Naive thymus-derived CD4-positive, alpha-beta T cell (primary cell): Measurements from ENCODE around the gene ZNF423. TPM values are rescaled to one million over a fixed set of nuclear protein-coding genes. Genes with fewer than 3 reads are reported as not detected.

Experiments
- ATAC-seq: fragments of 150-1000 bp; cut with Tn5 transposase; 2 replicates; pipeline ENCODE4 v1.10.0; 2021; ENCODE audit warnings: mild to moderate bottlenecking, moderate library complexity
- CTCF ChIA-PET: fragments of 350-600 bp; sonication (Branson Sonifier 250); formaldehyde crosslinking; loops from one replicate; lab custom pipeline; 2021; ENCODE audit warnings: antibody characterized with exemption; lab: Charles Lee
- POLR2A ChIA-PET: fragments of 350-600 bp; sonication (Branson Sonifier 250); formaldehyde crosslinking; loops from one replicate; lab custom pipeline; 2021; ENCODE audit warnings: antibody characterized with exemption, inconsistent platforms; lab: Charles Lee
- DNase-seq, 9 donors: peaks; one replicate each; pipeline versions ENCODE4 v3.0.0 to v3.0.0-alpha.2; 2020 to 2022; ENCODE audit warnings: mixed read lengths in 1 of 9
- H3K27ac ChIP-seq: one replicate; pipeline ENCODE4 v1.7.0; 2013; ENCODE audit warnings: mild to moderate bottlenecking, low read depth, low read length, moderate library complexity
- H3K27me3 ChIP-seq, 2 donors: one replicate each; pipeline ENCODE4 v1.7.0; 2013; ENCODE audit warnings: low read length in 2 of 2, mild to moderate bottlenecking in 2 of 2, moderate library complexity in 2 of 2; ENCODE audit not compliant: control insufficient read depth in 2 of 2, insufficient read depth in 2 of 2
- H3K36me3 ChIP-seq, 3 experiments: 1 replicate in 2 of 3; 2 replicates in 1 of 3; pipeline ENCODE4 v1.7.0; 2013; ENCODE audit warnings: low read length in 3 of 3, mild to moderate bottlenecking in 3 of 3, moderate library complexity in 1 of 3; ENCODE audit not compliant: insufficient read depth in 3 of 3, control insufficient read depth in 2 of 3
- H3K4me1 ChIP-seq, 2 donors: one replicate each; pipeline ENCODE4 v1.7.0; 2013; ENCODE audit warnings: low read length in 2 of 2, mild to moderate bottlenecking in 2 of 2, moderate library complexity in 1 of 2; ENCODE audit not compliant: control insufficient read depth in 2 of 2, insufficient read depth in 2 of 2
- H3K4me3 ChIP-seq: 2 replicates; pipeline ENCODE4 v1.7.0; 2013; ENCODE audit warnings: mild to moderate bottlenecking, low read length
- H3K9me3 ChIP-seq, 3 experiments: 1 replicate in 2 of 3; 2 replicates in 1 of 3; pipeline ENCODE4 v1.7.0; 2013; ENCODE audit warnings: low read length in 3 of 3; ENCODE audit not compliant: control insufficient read depth in 2 of 3
- H3K27ac Mint-ChIP-seq, 9 donors: one replicate each; pipeline ENCODE4 v1.8.0; 2020 to 2022; ENCODE audit warnings: mixed read lengths in 9 of 9, mild to moderate bottlenecking in 8 of 9, moderate library complexity in 5 of 9, inconsistent platforms in 2 of 9
- H3K27me3 Mint-ChIP-seq, 5 donors: one replicate each; pipeline ENCODE4 v1.8.0; 2021 to 2022; ENCODE audit warnings: mixed read lengths in 5 of 5, mild to moderate bottlenecking in 1 of 5
- H3K36me3 Mint-ChIP-seq, 5 donors: one replicate each; pipeline ENCODE4 v1.8.0; 2020 to 2022; ENCODE audit warnings: mixed read lengths in 5 of 5, mild to moderate bottlenecking in 3 of 5, inconsistent platforms in 1 of 5
- H3K4me1 Mint-ChIP-seq, 7 donors: one replicate each; pipeline ENCODE4 v1.8.0; 2020 to 2022; ENCODE audit warnings: mixed read lengths in 7 of 7, mild to moderate bottlenecking in 3 of 7, inconsistent platforms in 1 of 7
- H3K4me3 Mint-ChIP-seq, 10 donors: one replicate each; pipeline ENCODE4 v1.8.0; 2020 to 2022; ENCODE audit warnings: mild to moderate bottlenecking in 10 of 10, mixed read lengths in 10 of 10, moderate library complexity in 6 of 10, inconsistent platforms in 2 of 10
- H3K9me3 Mint-ChIP-seq, 11 donors: one replicate each; pipeline ENCODE4 v1.8.0; 2020 to 2022; ENCODE audit warnings: mixed read lengths in 11 of 11, mild to moderate bottlenecking in 4 of 11, inconsistent platforms in 1 of 11, moderate library complexity in 1 of 11
- intact Hi-C, 2 donors: fragments of 100-400 bp; cut with micrococcal nuclease; formaldehyde crosslinking; loops; one replicate each; pipeline ENCODE4 v1.15.1; 2023
- polyA plus RNA-seq, 2 donors: library from polyadenylated mRNA; unstranded; fragments of 300-500 nt; fragmentation: Illumina TruSeq; gene quantifications; one replicate each; pipeline ENCODE4 v1.2.3, GENCODE V29; 2021
- total RNA-seq, 6 experiments: library from RNA in 5 of 6; stranded (reverse) in 5 of 6; gene quantifications; 1 replicate in 5 of 6; 2 replicates in 1 of 6; pipeline ENCODE4 v1.2.3 and lab custom pipeline; 2021 to 2026

Gene ZNF423
- total and polyA plus RNA-seq, 7 experiments from 2014 or later: not detected

- H3K4me1 Mint-ChIP-seq: no peaks in the 10 kb centered on the region
- Histone ChIP-seq H3K27me3 (no peaks in the 10 kb centered on the region), H3K27ac (no peak overlapping the region), H3K4me3 (no peak overlapping the region), H3K36me3 (no peaks in the 10 kb centered on the region), H3K9me3 (no peaks in the 10 kb centered on the region), H3K4me1 (no peaks in the 10 kb centered on the region)
- CTCF ChIA-PET: no interaction called here
- DNase-seq: no peak
- H3K4me3 Mint-ChIP-seq: no peak overlapping the region
- intact Hi-C loops: no loop called here
- ATAC-seq: no peak
- H3K27me3 Mint-ChIP-seq: peaks cover 0 to 8% (median 0%) of the 10 kb centered on the region in 5 donors
- H3K27ac Mint-ChIP-seq: no peak overlapping the region
- H3K36me3 Mint-ChIP-seq: no peaks in the 10 kb centered on the region
- POLR2A ChIA-PET: no interaction called here
- no peaks in the 10 kb centered on the region for H3K9me3 Mint-ChIP-seq
Observed at GRCh38 chr16:49789616-49790015, 66.3 kb downstream of the ZNF423 start.

- no peak overlapping the region for H3K4me3 ChIP-seq
- CTCF ChIA-PET: no interaction called here
- H3K4me3 Mint-ChIP-seq: no peak overlapping the region
- no peaks in the 10 kb centered on the region for H3K36me3 Mint-ChIP-seq
- H3K27ac Mint-ChIP-seq: no peak overlapping the region
- no peak overlapping the region for H3K27ac ChIP-seq
- peaks cover 0 to 4% (median 0%) of the 10 kb centered on the region in 11 donors for H3K9me3 Mint-ChIP-seq
- POLR2A ChIA-PET: no interaction called here
- H3K4me1 ChIP-seq: no peaks in the 10 kb centered on the region
- DNase-seq: no peak
- H3K27me3 Mint-ChIP-seq: peaks cover 0 to 4% (median 0%) of the 10 kb centered on the region in 5 donors
- H3K4me1 Mint-ChIP-seq: no peaks in the 10 kb centered on the region
- no peak for ATAC-seq
- no peaks in the 10 kb centered on the region for H3K27me3 ChIP-seq
- H3K36me3 ChIP-seq: no peaks in the 10 kb centered on the region
- no peaks in the 10 kb centered on the region for H3K9me3 ChIP-seq
- intact Hi-C loops: no loop called here
Observed at GRCh38 chr16:49788986-49789385, 66.9 kb downstream of the ZNF423 start.

DNA sequence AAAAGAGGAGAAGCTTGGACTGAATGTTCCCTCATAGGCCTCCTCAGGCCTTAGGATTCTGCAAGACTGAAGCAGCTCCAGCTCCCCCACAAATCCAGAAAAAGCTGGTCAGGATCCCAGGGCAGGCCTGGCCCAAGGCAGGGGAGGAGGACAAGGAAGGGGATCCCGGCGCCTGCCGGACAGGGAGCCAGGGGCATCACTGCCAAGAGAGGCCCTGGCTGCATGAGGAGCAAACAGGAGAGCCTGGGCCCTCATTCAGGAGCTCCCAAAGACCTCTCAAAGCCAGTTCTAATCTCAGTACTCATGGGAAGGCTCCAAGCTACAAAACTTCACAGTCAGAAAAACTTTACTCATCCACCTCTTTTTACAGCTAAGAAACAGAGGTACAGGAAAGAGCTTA, 67.3 kb downstream of the ZNF423 start:
- Mint-ChIP-seq H3K9me3 (peaks cover 0 to 4% (median 0%) of the 10 kb centered on the region in 11 donors), H3K27me3 (peaks cover 0 to 4% (median 0%) of the 10 kb centered on the region in 5 donors), H3K36me3 (no peaks in the 10 kb centered on the region), H3K27ac (no peak overlapping the region), H3K4me1 (no peaks in the 10 kb centered on the region), H3K4me3 (no peak overlapping the region)
- no peaks in the 10 kb centered on the region for H3K27me3 ChIP-seq
- H3K4me3 ChIP-seq: no peak overlapping the region
- no peaks in the 10 kb centered on the region for H3K36me3 ChIP-seq
- DNase-seq: no peak
- no peak for ATAC-seq
- intact Hi-C loops: no loop called here
- no peak overlapping the region for H3K27ac ChIP-seq
- CTCF ChIA-PET: no interaction called here
- no peaks in the 10 kb centered on the region for H3K4me1 ChIP-seq
- POLR2A ChIA-PET: no interaction called here
- no peaks in the 10 kb centered on the region for H3K9me3 ChIP-seq

- Histone ChIP-seq H3K4me1 (no peaks in the 10 kb centered on the region), H3K27ac (no peak overlapping the region), H3K4me3 (no peak overlapping the region), H3K27me3 (no peaks in the 10 kb centered on the region), H3K36me3 (no peaks in the 10 kb centered on the region), H3K9me3 (no peaks in the 10 kb centered on the region)
- peaks cover 0 to 4% (median 0%) of the 10 kb centered on the region in 5 donors for H3K27me3 Mint-ChIP-seq
- H3K4me3 Mint-ChIP-seq: no peak overlapping the region
- H3K36me3 Mint-ChIP-seq: no peaks in the 10 kb centered on the region
- ATAC-seq (no peak), DNase-seq (no peak)
- ChIA-PET POLR2A (no interaction called here), CTCF (no interaction called here)
- no peaks in the 10 kb centered on the region for H3K4me1 Mint-ChIP-seq
- peaks cover 0 to 4% (median 0%) of the 10 kb centered on the region in 11 donors for H3K9me3 Mint-ChIP-seq
- intact Hi-C loops: no loop called here
- no peak overlapping the region for H3K27ac Mint-ChIP-seq
Observed at GRCh38 chr16:49786926-49787557, 68.9 kb downstream of the ZNF423 start.

- ATAC-seq (no peak), DNase-seq (no peak)
- H3K9me3 ChIP-seq: no peaks in the 10 kb centered on the region
- H3K9me3 Mint-ChIP-seq: peaks cover 0 to 4% (median 0%) of the 10 kb centered on the region in 11 donors
- no peaks in the 10 kb centered on the region for H3K36me3 Mint-ChIP-seq
- no peaks in the 10 kb centered on the region for H3K4me1 ChIP-seq
- no peak overlapping the region for H3K27ac ChIP-seq
- ChIA-PET POLR2A (no interaction called here), CTCF (no interaction called here)
- no peak overlapping the region for H3K4me3 ChIP-seq
- no peak overlapping the region for H3K27ac Mint-ChIP-seq
- no peaks in the 10 kb centered on the region for H3K36me3 ChIP-seq
- no peak overlapping the region for H3K4me3 Mint-ChIP-seq
- peaks cover 0 to 6% (median 0%) of the 10 kb centered on the region in 5 donors for H3K27me3 Mint-ChIP-seq
- no peaks in the 10 kb centered on the region for H3K4me1 Mint-ChIP-seq
- H3K27me3 ChIP-seq: no peaks in the 10 kb centered on the region
- intact Hi-C loops: no loop called here
Observed at GRCh38 chr16:49785970-49786369, 69.9 kb downstream of the ZNF423 start.

DNA sequence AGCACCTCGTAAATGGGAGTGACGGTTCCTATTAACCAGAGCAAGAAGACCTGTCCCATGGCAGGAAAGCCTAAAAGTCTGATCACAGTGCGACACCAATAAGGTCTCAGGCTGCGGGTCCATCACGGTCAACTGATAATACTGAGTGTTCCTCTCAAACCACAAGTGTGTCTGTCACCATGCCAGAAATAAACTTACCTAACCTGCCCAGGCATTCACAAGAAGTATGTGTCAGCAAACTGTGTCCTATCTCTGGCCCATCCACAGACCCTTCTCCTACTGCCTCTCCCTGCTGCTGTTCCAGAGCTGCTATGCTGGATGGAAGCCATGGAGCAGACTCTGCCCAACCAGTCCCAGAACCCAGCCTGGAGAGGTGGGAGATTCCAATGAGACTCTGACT, 73.5 kb downstream of the ZNF423 start:
- Mint-ChIP-seq H3K4me3 (no peak overlapping the region), H3K9me3 (peaks cover 0 to 4% (median 0%) of the 10 kb centered on the region in 11 donors), H3K27me3 (peaks cover 0 to 15% (median 0%) of the 10 kb centered on the region in 5 donors), H3K36me3 (no peaks in the 10 kb centered on the region), H3K4me1 (no peaks in the 10 kb centered on the region), H3K27ac (no peak overlapping the region)
- Histone ChIP-seq H3K27me3 (no peaks in the 10 kb centered on the region), H3K36me3 (no peaks in the 10 kb centered on the region), H3K9me3 (no peaks in the 10 kb centered on the region), H3K4me1 (no peaks in the 10 kb centered on the region), H3K27ac (no peak overlapping the region), H3K4me3 (no peak overlapping the region)
- intact Hi-C loops: no loop called here
- CTCF ChIA-PET: no interaction called here
- POLR2A ChIA-PET: no interaction called here
- ATAC-seq: no peak
- no peak for DNase-seq

- H3K4me1 ChIP-seq: no peaks in the 10 kb centered on the region
- no peaks in the 10 kb centered on the region for H3K27me3 ChIP-seq
- Mint-ChIP-seq H3K4me3 (no peak overlapping the region), H3K36me3 (no peaks in the 10 kb centered on the region), H3K27me3 (peaks cover 0 to 11% (median 0%) of the 10 kb centered on the region in 5 donors), H3K4me1 (no peaks in the 10 kb centered on the region), H3K9me3 (peaks cover 0 to 4% (median 0%) of the 10 kb centered on the region in 11 donors), H3K27ac (no peak overlapping the region)
- ChIA-PET CTCF (no interaction called here), POLR2A (no interaction called here)
- H3K9me3 ChIP-seq: no peaks in the 10 kb centered on the region
- H3K27ac ChIP-seq: no peak overlapping the region
- H3K36me3 ChIP-seq: no peaks in the 10 kb centered on the region
- no peak for DNase-seq
- ATAC-seq: no peak
- intact Hi-C loops: no loop called here
- H3K4me3 ChIP-seq: no peak overlapping the region
Observed at GRCh38 chr16:49781401-49781800, 74.5 kb downstream of the ZNF423 start.
